K562 (cell line): ENCODE data around the gene CFAP107. TPM values are rescaled to one million over a fixed set of nuclear protein-coding genes. Genes with fewer than 3 reads are reported as not detected.
A peak's percentile ranks its signal among the peaks of the same experiment; 100 is the strongest.

ENCODE experiments used
- ARID1B ChIP-seq: fragments of 450-650 bp; IDR thresholded peaks from 2 replicates; pipeline ENCODE4 v1.6.1; 2016; ENCODE audit warnings: antibody characterized with exemption, mild to moderate bottlenecking, inconsistent platforms
- HDAC3 ChIP-seq: fragments of 450-650 bp; IDR thresholded peaks from 2 replicates; pipeline ENCODE4 v1.6.1; 2018; ENCODE audit warnings: borderline replicate concordance, mild to moderate bottlenecking, moderate library complexity; ENCODE audit not compliant: partially characterized antibody
- LEF1 ChIP-seq: fragments of 450-650 bp; IDR thresholded peaks from 2 replicates; pipeline ENCODE4 v1.6.1; 2016; ENCODE audit warnings: mild to moderate bottlenecking
- NRF1 ChIP-seq, 2 experiments: fragments of 450-650 bp; IDR thresholded peaks in 1 of 2; conservative IDR thresholded peaks in 1 of 2; 2 replicates each; pipeline ENCODE4 v1.6.1; 2014; ENCODE audit warnings: mild to moderate bottlenecking in 2 of 2
- SIX5 ChIP-seq, 2 experiments: IDR thresholded peaks; 2 replicates each; pipeline ENCODE4 v1.6.1; 2011; ENCODE audit warnings: low read length in 2 of 2, borderline replicate concordance in 1 of 2, low read depth in 1 of 2, mild to moderate bottlenecking in 1 of 2, moderate library complexity in 1 of 2; ENCODE audit not compliant: insufficient read depth in 1 of 2
- SMARCE1 ChIP-seq: fragments of 450-650 bp; IDR thresholded peaks from 2 replicates; pipeline ENCODE4 v1.7.1; 2016; ENCODE audit warnings: mild to moderate bottlenecking
- U2AF1 ChIP-seq: fragments of 200-400 bp; formaldehyde crosslinking; optimal IDR thresholded peaks from 2 replicates; pipeline ENCODE3; 2017; ENCODE audit warnings: mild to moderate bottlenecking, low read depth, low read length, moderate library complexity
- polyA plus RNA-seq, 8 experiments: library from polyadenylated mRNA; depleted of rRNA in 4 of 8; stranded (reverse) in 5 of 8; unstranded in 3 of 8; fragments of >200 nt; fragmentation: Nextera tagmentation in 2 of 8; fragmentation: Illumina TruSeq in 1 of 8; extraction: Ambion mirVana in 2 of 8; extraction: Trizol in 1 of 8; gene quantifications; 2 replicates each; pipeline versions ENCODE4 v1.2.1 to v1.2.3, GENCODE V29; 2011 to 2014; ENCODE audit warnings: inconsistent platforms in 1 of 8, missing spikeins in 1 of 8
- total RNA-seq, 7 experiments: library from RNA; depleted of rRNA in 6 of 7; stranded (reverse); fragments of >200 nt in 6 of 7; fragmentation: Illumina TruSeq in 2 of 7; extraction: Trizol in 2 of 7; gene quantifications; 2 replicates each; pipeline versions ENCODE4 v1.2.1 to v1.2.3, GENCODE V29; 2011 to 2021; ENCODE audit warnings: low replicate concordance in 1 of 7
- TF ChIP-seq, protein P1 (sequence below): sonication (generic); formaldehyde crosslinking; IDR thresholded peaks from 2 replicates; pipeline ENCODE4 v1.8.0; 2023; ENCODE audit warnings: missing genetic modification reagents, mild to moderate bottlenecking, borderline replicate concordance
- TF ChIP-seq, protein P2 (sequence below), 2 experiments: fragments of 450-650 bp in 1 of 2; sonication (generic) in 1 of 2; formaldehyde crosslinking; conservative IDR thresholded peaks; 2 replicates each; pipeline versions ENCODE4 v1.4.0 to v1.8.1; 2020 to 2022; ENCODE audit warnings: mild to moderate bottlenecking in 1 of 2, missing genetic modification reagents in 1 of 2
- TF ChIP-seq, protein P3 (sequence below), 2 experiments: fragments of 450-650 bp; IDR thresholded peaks; 2 replicates each; pipeline ENCODE4 v1.6.1; 2016; ENCODE audit warnings: mild to moderate bottlenecking in 2 of 2, borderline replicate concordance in 1 of 2, low read depth in 1 of 2, moderate library complexity in 1 of 2

Gene CFAP107
- total and polyA plus RNA-seq, 9 of the 15 experiments (the other 6 are each of a cell fraction or from before 2014, with no cell fraction given): 0.03 to 0.08 TPM; not detected in 7

DNA sequence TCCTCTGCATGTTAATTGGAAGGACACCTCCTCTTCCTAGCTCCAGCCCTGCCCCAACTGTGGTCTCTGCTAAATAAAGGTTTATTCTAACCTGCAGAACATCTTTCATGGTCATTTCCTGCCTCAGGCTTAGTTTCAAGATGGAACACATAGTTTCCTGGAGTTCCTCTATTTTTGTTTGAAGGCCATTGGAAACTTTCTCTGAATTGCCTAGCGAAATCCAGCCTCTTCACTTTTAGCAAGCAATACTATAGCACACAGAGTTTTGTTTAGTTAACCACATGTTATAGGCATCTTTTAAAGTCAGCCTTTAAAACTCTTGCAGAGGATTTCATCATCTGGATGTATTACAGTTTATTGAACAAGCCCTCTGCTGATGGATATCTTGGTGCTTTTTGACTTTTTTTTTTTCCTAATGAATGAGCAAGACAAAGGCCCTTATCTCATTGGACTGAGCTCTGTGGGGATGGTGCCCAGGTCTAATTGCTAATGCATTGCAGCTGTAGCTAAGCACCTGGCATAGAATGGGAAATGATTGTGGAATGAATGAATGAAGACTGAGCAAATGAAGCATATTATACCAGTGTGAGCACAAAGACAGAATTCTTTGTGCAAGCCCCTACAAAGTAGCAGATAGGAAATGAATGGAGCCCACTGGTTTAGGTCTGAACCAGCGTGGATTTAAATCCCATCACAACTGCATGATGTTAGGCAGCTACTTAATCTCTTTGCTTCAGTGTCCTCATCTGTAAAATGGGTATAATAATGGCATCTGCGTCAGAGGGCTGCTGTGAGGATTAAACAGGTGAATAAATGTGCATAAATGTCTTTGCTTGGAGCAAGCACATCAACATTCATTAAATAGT lies 641 bp upstream of the CFAP107 start (continued):
- TF ChIP-seq, protein P1, sequence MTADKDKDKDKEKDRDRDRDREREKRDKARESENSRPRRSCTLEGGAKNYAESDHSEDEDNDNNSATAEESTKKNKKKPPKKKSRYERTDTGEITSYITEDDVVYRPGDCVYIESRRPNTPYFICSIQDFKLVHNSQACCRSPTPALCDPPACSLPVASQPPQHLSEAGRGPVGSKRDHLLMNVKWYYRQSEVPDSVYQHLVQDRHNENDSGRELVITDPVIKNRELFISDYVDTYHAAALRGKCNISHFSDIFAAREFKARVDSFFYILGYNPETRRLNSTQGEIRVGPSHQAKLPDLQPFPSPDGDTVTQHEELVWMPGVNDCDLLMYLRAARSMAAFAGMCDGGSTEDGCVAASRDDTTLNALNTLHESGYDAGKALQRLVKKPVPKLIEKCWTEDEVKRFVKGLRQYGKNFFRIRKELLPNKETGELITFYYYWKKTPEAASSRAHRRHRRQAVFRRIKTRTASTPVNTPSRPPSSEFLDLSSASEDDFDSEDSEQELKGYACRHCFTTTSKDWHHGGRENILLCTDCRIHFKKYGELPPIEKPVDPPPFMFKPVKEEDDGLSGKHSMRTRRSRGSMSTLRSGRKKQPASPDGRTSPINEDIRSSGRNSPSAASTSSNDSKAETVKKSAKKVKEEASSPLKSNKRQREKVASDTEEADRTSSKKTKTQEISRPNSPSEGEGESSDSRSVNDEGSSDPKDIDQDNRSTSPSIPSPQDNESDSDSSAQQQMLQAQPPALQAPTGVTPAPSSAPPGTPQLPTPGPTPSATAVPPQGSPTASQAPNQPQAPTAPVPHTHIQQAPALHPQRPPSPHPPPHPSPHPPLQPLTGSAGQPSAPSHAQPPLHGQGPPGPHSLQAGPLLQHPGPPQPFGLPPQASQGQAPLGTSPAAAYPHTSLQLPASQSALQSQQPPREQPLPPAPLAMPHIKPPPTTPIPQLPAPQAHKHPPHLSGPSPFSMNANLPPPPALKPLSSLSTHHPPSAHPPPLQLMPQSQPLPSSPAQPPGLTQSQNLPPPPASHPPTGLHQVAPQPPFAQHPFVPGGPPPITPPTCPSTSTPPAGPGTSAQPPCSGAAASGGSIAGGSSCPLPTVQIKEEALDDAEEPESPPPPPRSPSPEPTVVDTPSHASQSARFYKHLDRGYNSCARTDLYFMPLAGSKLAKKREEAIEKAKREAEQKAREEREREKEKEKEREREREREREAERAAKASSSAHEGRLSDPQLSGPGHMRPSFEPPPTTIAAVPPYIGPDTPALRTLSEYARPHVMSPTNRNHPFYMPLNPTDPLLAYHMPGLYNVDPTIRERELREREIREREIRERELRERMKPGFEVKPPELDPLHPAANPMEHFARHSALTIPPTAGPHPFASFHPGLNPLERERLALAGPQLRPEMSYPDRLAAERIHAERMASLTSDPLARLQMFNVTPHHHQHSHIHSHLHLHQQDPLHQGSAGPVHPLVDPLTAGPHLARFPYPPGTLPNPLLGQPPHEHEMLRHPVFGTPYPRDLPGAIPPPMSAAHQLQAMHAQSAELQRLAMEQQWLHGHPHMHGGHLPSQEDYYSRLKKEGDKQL (CRISPR knock-in tag): no peak
- TF ChIP-seq NRF1 (conservative IDR thresholded peaks at IDR 0.05 in 1 of 2, IDR thresholded peaks at IDR 0.05 in 1 of 2): no peak
- TF ChIP-seq LEF1: peak; percentile 87; the same call in 1 of the 2 replicates
- TF ChIP-seq SIX5 (IDR thresholded peaks at IDR 0.05; ENCODE audit: borderline replicate concordance in 1 of 2, insufficient read depth in 1 of 2, low read depth in 1 of 2, low read length in 2 of 2): no peak
- TF ChIP-seq U2AF1: no peak
- TF ChIP-seq HDAC3: peak; percentile 59
- peak; percentile 35; the same call in 1 of the 2 replicates for TF ChIP-seq ARID1B
- TF ChIP-seq, protein P2, sequence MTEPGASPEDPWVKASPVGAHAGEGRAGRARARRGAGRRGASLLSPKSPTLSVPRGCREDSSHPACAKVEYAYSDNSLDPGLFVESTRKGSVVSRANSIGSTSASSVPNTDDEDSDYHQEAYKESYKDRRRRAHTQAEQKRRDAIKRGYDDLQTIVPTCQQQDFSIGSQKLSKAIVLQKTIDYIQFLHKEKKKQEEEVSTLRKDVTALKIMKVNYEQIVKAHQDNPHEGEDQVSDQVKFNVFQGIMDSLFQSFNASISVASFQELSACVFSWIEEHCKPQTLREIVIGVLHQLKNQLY (CRISPR knock-in tag; conservative IDR thresholded peaks at IDR 0.05): no peak
- TF ChIP-seq, protein P3, sequence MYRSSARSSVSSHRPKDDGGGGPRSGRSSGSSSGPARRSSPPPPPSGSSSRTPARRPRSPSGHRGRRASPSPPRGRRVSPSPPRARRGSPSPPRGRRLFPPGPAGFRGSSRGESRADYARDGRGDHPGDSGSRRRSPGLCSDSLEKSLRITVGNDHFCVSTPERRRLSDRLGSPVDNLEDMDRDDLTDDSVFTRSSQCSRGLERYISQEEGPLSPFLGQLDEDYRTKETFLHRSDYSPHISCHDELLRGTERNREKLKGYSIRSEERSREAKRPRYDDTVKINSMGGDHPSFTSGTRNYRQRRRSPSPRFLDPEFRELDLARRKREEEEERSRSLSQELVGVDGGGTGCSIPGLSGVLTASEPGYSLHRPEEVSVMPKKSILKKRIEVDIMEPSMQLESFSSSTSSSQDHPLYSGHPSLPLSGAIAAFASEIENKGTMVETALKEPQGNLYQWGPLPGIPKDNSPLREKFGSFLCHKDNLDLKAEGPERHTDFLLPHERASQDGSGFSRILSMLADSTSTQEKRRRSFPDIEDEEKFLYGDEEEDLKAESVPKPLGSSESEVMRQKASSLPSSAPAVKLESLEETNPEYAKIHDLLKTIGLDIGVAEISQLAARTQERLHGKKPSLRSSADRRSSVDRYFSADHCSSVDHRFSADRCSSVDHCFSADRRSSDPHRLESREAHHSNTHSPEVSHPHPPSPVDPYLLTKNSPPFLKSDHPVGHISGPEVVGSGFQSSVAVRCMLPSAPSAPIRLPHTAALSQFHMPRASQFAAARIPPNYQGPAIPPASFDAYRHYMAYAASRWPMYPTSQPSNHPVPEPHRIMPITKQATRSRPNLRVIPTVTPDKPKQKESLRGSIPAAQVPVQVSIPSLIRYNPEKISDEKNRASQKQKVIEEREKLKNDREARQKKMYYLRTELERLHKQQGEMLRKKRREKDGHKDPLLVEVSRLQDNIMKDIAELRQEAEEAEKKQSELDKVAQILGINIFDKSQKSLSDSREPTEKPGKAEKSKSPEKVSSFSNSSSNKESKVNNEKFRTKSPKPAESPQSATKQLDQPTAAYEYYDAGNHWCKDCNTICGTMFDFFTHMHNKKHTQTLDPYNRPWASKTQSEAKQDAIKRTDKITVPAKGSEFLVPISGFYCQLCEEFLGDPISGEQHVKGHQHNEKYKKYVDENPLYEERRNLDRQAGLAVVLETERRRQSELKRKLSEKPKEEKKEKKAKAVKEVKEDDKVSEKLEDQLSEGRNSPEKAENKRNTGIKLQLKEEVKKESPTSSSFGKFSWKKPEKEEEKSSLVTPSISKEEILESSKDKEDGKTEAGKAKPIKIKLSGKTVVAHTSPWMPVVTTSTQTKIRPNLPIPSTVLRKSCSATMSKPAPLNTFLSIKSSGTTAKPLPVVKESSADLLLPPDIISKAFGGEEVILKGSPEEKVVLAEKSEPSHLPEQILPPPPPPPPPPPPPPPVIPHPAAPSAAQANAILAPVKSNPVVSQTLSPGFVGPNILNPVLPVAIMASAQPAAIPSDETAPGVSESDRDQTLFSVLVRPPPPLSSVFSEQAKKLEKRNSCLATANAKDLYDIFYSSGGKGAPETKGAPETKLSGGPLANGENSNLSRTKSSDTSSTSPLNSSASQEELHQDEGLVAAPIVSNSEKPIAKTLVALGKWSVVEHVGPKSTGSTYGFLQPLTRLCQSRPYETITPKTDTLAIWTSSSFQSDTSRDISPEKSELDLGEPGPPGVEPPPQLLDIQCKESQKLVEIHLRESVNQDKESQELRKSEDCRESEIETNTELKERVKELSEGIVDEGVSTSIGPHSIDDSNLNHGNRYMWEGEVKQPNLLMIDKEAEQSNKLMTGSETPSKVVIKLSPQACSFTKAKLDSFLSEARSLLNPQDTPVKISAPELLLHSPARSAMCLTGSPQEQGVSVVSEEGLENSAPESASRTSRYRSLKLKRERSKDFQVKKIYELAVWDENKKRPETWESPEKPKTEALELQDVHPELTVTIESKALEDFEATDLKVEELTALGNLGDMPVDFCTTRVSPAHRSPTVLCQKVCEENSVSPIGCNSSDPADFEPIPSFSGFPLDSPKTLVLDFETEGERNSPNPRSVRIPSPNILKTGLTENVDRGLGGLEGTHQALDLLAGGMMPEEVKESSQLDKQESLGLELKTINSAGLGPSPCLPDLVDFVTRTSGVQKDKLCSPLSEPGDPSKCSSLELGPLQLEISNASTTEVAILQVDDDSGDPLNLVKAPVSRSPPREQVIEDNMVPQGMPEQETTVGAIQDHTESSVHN (IDR thresholded peaks at IDR 0.05; ENCODE audit: borderline replicate concordance in 1 of 2, low read depth in 1 of 2): peak; percentile 58 to 70; a peak in 1 of 4 replicates
- peak; percentile 83; the same call in 1 of the 2 replicates for TF ChIP-seq SMARCE1
